Lower lobe of right lung (tissue), 2 donors: Measurements from ENCODE around the gene EDEM1. TPM values are rescaled to one million over a fixed set of nuclear protein-coding genes. Genes with fewer than 3 reads are reported as not detected.

ENCODE experiments used
- ATAC-seq, 2 donors: fragments of 200-7000 bp; cut with Tn5 transposase; one replicate each; pipeline ENCODE4 v1.9.1; 2020 to 2022; ENCODE audit warnings: mild to moderate bottlenecking in 2 of 2, moderate library complexity in 2 of 2
- DNase-seq: peaks from one replicate; pipeline ENCODE4 v3.0.0-alpha.2; 2020
- H3K27ac ChIP-seq: fragments of 200-600 bp; one replicate; pipeline ENCODE4 v1.8.0; 2022
- H3K27me3 ChIP-seq: fragments of 200-600 bp; one replicate; pipeline ENCODE4 v1.8.0; 2022; ENCODE audit warnings: low read depth
- H3K36me3 ChIP-seq: fragments of 200-600 bp; one replicate; pipeline ENCODE4 v1.8.0; 2022; ENCODE audit warnings: mild to moderate bottlenecking
- H3K4me1 ChIP-seq: fragments of 200-600 bp; one replicate; pipeline ENCODE4 v1.8.0; 2022
- H3K4me3 ChIP-seq: fragments of 200-600 bp; one replicate; pipeline ENCODE4 v1.8.0; 2022; ENCODE audit warnings: mild to moderate bottlenecking
- H3K9me3 ChIP-seq: fragments of 200-600 bp; one replicate; pipeline ENCODE4 v1.8.0; 2022
- intact Hi-C: fragments of 100-400 bp; cut with DNase I; formaldehyde crosslinking; loops from one replicate; pipeline ENCODE4 v1.11.0; 2022
- total RNA-seq: library from RNA; stranded (reverse); fragmentation: NEBNext Ultra II Directional; extraction: Animal tissue kit (Norgen Biotek cat#: 25700); gene quantifications from one replicate; pipeline ENCODE4 v1.2.1, GENCODE V29; 2021
- TF ChIP-seq, protein P1 (sequence below): fragments of 200-600 bp; IDR thresholded peaks from one replicate; pipeline ENCODE4 v1.8.0; 2022; ENCODE audit warnings: antibody characterized with exemption, mild to moderate bottlenecking
- donor health status: DM: no; HTN: yes; CAD: no; lungs with severe emphysema.

The EDEM1 gene
- total RNA-seq, 1 donor from 2014 or later = 76.5 TPM

DNA sequence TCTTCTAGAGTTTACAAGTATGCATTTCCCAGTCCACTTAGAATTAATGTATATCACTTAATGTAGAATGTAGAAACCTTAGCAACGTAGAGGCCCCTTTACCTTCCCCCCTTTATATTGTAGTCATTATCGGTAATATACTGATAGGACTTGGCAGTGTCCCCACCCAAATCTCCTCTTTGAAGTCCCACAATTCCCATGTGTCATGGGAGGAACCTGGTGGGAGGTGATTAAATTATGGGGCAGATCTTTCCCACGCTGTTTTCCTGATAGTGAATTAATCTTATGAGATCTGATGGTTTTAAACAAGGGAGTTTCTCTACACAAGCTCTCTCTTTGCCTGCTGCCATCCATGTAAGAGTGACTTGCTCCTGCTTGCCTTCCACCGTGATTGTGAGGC lies 34.4 kb upstream of the EDEM1 start:
- DNase-seq (no peak), ATAC-seq (no peak)
- Histone ChIP-seq H3K27ac (no peak overlapping the region), H3K27me3 (no peaks in the 10 kb centered on the region), H3K36me3 (no peaks in the 10 kb centered on the region), H3K4me3 (no peak overlapping the region), H3K9me3 (no peaks in the 10 kb centered on the region), H3K4me1 (peaks cover 10% of the 10 kb centered on the region)
- intact Hi-C loops = no loop called here
- TF ChIP-seq, protein P1, sequence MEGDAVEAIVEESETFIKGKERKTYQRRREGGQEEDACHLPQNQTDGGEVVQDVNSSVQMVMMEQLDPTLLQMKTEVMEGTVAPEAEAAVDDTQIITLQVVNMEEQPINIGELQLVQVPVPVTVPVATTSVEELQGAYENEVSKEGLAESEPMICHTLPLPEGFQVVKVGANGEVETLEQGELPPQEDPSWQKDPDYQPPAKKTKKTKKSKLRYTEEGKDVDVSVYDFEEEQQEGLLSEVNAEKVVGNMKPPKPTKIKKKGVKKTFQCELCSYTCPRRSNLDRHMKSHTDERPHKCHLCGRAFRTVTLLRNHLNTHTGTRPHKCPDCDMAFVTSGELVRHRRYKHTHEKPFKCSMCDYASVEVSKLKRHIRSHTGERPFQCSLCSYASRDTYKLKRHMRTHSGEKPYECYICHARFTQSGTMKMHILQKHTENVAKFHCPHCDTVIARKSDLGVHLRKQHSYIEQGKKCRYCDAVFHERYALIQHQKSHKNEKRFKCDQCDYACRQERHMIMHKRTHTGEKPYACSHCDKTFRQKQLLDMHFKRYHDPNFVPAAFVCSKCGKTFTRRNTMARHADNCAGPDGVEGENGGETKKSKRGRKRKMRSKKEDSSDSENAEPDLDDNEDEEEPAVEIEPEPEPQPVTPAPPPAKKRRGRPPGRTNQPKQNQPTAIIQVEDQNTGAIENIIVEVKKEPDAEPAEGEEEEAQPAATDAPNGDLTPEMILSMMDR = no peak

DNA sequence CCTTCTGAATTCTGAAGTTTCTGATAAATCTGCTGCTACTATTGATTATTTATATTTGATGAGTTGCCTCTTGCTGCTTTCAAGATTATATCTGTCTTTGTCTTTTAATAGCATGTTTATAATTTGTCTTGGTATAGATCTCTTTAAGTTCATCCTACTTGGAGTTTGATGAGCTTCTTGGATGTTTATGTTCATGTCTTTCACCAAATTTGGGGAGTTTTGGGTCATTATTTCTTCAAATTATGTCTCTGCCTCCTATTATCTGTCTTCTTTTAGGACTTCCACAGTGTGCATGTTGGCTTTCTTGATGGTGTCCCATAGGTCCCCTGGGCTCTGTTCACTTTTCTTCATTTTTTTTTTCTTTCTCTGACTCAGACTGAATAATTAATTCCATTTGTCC lies 32.3 kb upstream of the EDEM1 start:
- Histone ChIP-seq H3K27ac (no peak overlapping the region), H3K4me1 (peaks cover 11% of the 10 kb centered on the region), H3K27me3 (no peaks in the 10 kb centered on the region), H3K36me3 (no peaks in the 10 kb centered on the region), H3K9me3 (no peaks in the 10 kb centered on the region), H3K4me3 (no peak overlapping the region)
- TF ChIP-seq, protein P1 = no peak
- intact Hi-C loops = no loop called here
- ATAC-seq (no peak), DNase-seq (no peak)

DNA sequence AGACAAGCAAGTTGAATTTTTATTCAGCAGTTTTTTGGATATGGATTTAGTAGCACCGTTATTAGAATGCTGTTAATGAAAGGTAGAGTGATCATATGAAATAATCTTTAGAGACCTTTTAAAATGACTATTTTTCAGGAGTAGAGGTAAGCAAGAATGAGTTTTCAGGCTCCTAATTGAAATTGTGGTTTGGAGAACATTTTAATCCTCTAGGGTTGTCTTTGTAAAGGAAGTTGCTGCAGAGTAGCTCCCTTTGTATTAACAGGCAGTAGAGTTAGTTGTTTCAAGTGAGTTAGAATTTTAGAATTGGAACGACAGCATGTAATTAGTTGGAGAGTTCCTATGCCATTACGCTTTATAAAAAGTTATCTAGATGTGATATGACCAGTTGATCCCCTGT lies 27.2 kb upstream of the EDEM1 start:
- no peak for ATAC-seq
- no peaks in the 10 kb centered on the region for H3K36me3 ChIP-seq
- intact Hi-C loops = no loop called here
- H3K9me3 ChIP-seq = no peaks in the 10 kb centered on the region
- H3K27me3 ChIP-seq = no peaks in the 10 kb centered on the region
- no peak overlapping the region for H3K4me3 ChIP-seq
- no peak for DNase-seq
- no peak overlapping the region for H3K27ac ChIP-seq
- TF ChIP-seq, protein P1 = no peak
- H3K4me1 ChIP-seq = peaks cover 34% of the 10 kb centered on the region

DNA sequence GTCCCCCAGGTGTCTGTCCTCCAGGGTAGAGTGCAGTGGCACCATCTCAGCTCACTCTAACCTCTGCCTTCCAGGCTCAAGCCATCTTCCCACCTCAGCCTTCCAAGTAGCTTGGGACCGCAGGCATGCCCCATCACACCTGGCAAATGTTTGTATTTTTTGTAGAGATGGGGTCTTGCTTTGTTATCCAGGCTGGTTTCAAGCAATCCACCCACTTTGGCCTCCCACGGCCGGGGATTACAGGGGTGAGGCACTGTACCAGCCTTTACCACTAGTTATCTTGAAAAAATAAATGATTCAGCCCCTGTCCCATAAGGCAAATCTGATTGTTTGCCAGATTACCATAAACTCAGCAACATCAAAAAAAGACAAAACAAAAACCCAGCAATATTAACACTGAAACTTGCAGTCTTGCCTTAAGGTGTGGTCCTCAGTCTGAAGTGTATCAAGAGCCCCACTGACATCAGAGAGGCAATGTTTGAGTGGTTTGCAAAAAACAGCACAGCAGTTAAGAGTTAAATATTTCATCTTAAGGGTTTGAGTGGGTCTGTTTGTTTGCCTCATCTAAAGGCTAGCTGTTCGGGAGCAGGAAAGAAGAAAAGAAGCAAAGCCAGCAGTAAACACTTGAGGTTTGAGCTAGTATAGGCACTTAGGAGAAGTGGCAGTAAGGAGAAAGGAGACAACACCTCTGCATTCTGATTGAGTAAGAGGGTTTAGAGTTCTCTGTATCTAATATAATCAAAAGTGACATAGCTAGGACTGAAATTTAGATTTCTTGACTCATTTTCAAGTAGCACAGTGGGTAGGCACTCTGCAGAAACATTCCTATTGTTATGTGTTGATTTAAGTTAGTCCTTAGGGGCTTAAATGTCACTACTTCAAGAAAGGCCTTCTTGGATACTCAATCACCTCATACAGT lies 26.3 kb upstream of the EDEM1 start:
- ATAC-seq = peak; percentile 90 to 94
- no peak for DNase-seq
- intact Hi-C loops = no loop called here
- H3K27me3 ChIP-seq = no peaks in the 10 kb centered on the region
- TF ChIP-seq, protein P1 = no peak
- H3K9me3 ChIP-seq = no peaks in the 10 kb centered on the region
- H3K27ac ChIP-seq = peak overlapping the region; percentile 48
- no peak overlapping the region for H3K4me3 ChIP-seq
- H3K36me3 ChIP-seq = no peaks in the 10 kb centered on the region
- peaks cover 40% of the 10 kb centered on the region for H3K4me1 ChIP-seq

DNA sequence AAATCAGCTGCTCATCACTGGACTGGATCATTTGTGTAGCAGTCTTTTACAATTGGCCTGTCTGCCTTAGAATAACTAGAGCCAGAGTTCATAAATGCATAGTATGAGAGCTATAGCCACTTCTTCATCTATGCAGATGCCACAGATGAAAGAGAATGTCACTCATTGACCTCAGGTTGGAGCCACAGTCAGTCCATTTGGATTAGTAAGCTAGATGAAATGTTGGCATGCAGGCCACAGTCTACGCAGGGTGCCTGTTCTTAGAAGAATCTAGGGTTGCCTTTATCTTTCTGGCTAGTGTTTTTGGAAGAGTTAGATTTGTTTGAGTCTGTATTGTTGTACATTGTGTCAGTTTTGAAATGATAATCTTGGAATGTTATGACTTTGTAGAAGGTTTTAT lies 25.4 kb upstream of the EDEM1 start:
- H3K27ac ChIP-seq = peak overlapping the region; percentile 48
- ATAC-seq = peak; percentile 32 to 49
- H3K36me3 ChIP-seq = no peaks in the 10 kb centered on the region

More for the DNA sequence above, 25.4 kb upstream of the EDEM1 start:
- Histone ChIP-seq H3K4me3 (no peak overlapping the region), H3K4me1 (peaks cover 40% of the 10 kb centered on the region), H3K9me3 (no peaks in the 10 kb centered on the region), H3K27me3 (no peaks in the 10 kb centered on the region)
- TF ChIP-seq, protein P1 = no peak
- no peak for DNase-seq
- intact Hi-C loops = no loop called here
